Measurements from ENCODE around the gene CAMKK2.

DNA sequence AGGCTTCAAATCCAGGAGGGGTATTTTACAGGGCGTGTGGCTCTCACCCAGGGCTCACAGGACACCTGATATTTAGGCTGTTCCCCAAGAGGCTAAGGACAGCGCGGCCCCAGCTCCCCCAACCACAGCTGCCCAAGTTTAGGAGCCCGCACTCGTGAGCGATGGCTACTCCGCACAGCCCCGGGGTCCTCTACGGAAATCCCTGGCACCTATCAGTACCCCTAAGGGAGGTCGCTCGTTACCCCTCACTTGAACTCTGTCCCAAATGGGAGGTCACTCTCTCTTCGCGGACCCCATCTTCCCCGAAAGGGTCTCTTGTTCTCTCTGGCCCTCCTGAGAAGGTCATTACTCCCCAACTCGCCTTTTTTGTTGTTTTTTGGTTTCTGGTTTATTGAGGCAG is 87.3 kb downstream of the CAMKK2 start:
- TF ChIP-seq EZH2 (IDR thresholded peaks at IDR 0.05; ENCODE audit: insufficient read depth, poor library complexity, severe bottlenecking) (no peak), EZH2phosphoT487 (IDR thresholded peaks at IDR 0.05; ENCODE audit: insufficient read depth, low read depth) (no peak)
